NB4 (cell line): ENCODE measurements around the gene MMP24OS.

Experiments
- DNase-seq: peaks from one replicate; pipeline ENCODE4 v3.0.0; 2010; ENCODE audit warnings: low read depth
- H3K4me3 ChIP-seq: one replicate; pipeline ENCODE4 v1.5.1; 2011; ENCODE audit warnings: mild to moderate bottlenecking, low read depth, low read length, moderate library complexity
- CTCF ChIP-seq: IDR thresholded peaks from one replicate; pipeline ENCODE4 v1.5.1; 2012; ENCODE audit warnings: low read depth, low read length
- MAX ChIP-seq: IDR thresholded peaks from 2 replicates; pipeline ENCODE4 v1.6.1; 2011; ENCODE audit warnings: low read depth, low read length
- MYC ChIP-seq: IDR thresholded peaks from 2 replicates; pipeline ENCODE4 v1.6.1; 2011; ENCODE audit warnings: low read depth, low read length
- POLR2A ChIP-seq: IDR thresholded peaks from 2 replicates; pipeline ENCODE4 v1.6.1; 2011; ENCODE audit warnings: mild to moderate bottlenecking; ENCODE audit not compliant: insufficient read length; ENCODE audit errors: extremely low read depth

MMP24OS gene

GRCh38 chr20:35288325-35289060 lies 10.6 kb upstream of the MMP24OS start:
- DNase-seq, result no peak
- TF ChIP-seq MYC (no peak), MAX (no peak), POLR2A (no peak), CTCF (no peak)
- no peak overlapping the region for H3K4me3 ChIP-seq

GRCh38 chr20:35287509-35288324 lies 9.8 kb upstream of the MMP24OS start:
- DNase-seq, result no peak
- TF ChIP-seq MYC, result no peak
- H3K4me3 ChIP-seq, result no peak overlapping the region

GRCh38 chr20:35286899-35287508 lies 9.1 kb upstream of the MMP24OS start:
- DNase-seq, result no peak
- TF ChIP-seq POLR2A, result no peak
- TF ChIP-seq CTCF, result no peak
- TF ChIP-seq MAX, result no peak
- TF ChIP-seq MYC, result no peak
- H3K4me3 ChIP-seq, result no peak overlapping the region

GRCh38 chr20:35286077-35286898 lies 8.4 kb upstream of the MMP24OS start:
- no peak for DNase-seq
- TF ChIP-seq CTCF (no peak), MYC (no peak), MAX (no peak), POLR2A (no peak)

GRCh38 chr20:35285806-35286076 lies 7.8 kb upstream of the MMP24OS start:
- no peak for DNase-seq
- no peak for TF ChIP-seq CTCF
- TF ChIP-seq MAX, result no peak
- no peak for TF ChIP-seq MYC
- TF ChIP-seq POLR2A, result no peak
- no peak overlapping the region for H3K4me3 ChIP-seq

More at GRCh38 chr20:35286077-35286898, 8.4 kb upstream of the MMP24OS start:
- H3K4me3 ChIP-seq, result no peak overlapping the region
